ENCODE results near the gene RBFOX1.

RBFOX1 gene

DNA sequence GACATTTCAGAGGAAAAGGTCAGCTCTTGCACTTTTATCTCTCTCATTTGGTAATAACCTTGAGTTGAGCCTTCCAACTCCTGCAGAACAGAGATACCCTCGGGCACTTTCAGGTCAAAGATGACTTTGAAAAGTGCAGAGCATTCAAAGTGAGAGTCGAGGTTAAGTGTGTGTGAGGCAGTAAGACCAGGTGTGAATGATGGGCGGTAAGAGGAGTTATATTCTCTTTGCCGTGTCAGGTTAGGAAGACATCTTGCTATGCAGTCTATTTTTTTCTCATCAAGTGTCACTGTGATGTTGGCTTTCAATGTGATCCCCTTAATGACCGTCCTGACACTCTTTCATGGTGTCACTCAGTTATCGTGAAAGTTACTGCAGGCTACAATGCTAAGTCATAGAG is 248.5 kb downstream of the RBFOX1 start:
- H4K20me1 ChIP-seq (ENCODE audit: insufficient read depth, low read length, poor library complexity, severe bottlenecking): no peaks in the 10 kb centered on the region
- H3K27me3 ChIP-seq (ENCODE audit: insufficient read depth, low read length, poor library complexity, severe bottlenecking): no peaks in the 10 kb centered on the region
- no peaks in the 10 kb centered on the region for H3K79me2 ChIP-seq (ENCODE audit: insufficient read depth, low read length)
- no peak overlapping the region for H2AFZ ChIP-seq (ENCODE audit: low read length)
- no peaks in the 10 kb centered on the region for H3K36me3 ChIP-seq (ENCODE audit: insufficient read depth, low read length)
- H3K9me2 ChIP-seq (replicated peaks; ENCODE audit: low read depth, low read length): no peaks in the 10 kb centered on the region
- no peak overlapping the region for H3K9ac ChIP-seq (ENCODE audit: low read depth, low read length, poor library complexity, severe bottlenecking)
- TF ChIP-seq, protein P1, sequence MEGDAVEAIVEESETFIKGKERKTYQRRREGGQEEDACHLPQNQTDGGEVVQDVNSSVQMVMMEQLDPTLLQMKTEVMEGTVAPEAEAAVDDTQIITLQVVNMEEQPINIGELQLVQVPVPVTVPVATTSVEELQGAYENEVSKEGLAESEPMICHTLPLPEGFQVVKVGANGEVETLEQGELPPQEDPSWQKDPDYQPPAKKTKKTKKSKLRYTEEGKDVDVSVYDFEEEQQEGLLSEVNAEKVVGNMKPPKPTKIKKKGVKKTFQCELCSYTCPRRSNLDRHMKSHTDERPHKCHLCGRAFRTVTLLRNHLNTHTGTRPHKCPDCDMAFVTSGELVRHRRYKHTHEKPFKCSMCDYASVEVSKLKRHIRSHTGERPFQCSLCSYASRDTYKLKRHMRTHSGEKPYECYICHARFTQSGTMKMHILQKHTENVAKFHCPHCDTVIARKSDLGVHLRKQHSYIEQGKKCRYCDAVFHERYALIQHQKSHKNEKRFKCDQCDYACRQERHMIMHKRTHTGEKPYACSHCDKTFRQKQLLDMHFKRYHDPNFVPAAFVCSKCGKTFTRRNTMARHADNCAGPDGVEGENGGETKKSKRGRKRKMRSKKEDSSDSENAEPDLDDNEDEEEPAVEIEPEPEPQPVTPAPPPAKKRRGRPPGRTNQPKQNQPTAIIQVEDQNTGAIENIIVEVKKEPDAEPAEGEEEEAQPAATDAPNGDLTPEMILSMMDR (conservative IDR thresholded peaks at IDR 0.05; ENCODE audit: low read length): no peak
- no peak for TF ChIP-seq EZH2phosphoT487 (IDR thresholded peaks at IDR 0.05; ENCODE audit: borderline replicate concordance)
- no peak overlapping the region for H3K4me3 ChIP-seq (ENCODE audit: low read length, poor library complexity, severe bottlenecking)
- H3K4me1 ChIP-seq (ENCODE audit: insufficient read depth, low read length, poor library complexity, severe bottlenecking): no peaks in the 10 kb centered on the region
- no peak overlapping the region for H3K4me2 ChIP-seq (ENCODE audit: low read depth, low read length, poor library complexity, severe bottlenecking)
- no peaks in the 10 kb centered on the region for H3K9me3 ChIP-seq (ENCODE audit: insufficient read depth, low read depth, low read length)
- no peaks in the 10 kb centered on the region for H3F3A ChIP-seq (ENCODE audit: low read depth)

DNA sequence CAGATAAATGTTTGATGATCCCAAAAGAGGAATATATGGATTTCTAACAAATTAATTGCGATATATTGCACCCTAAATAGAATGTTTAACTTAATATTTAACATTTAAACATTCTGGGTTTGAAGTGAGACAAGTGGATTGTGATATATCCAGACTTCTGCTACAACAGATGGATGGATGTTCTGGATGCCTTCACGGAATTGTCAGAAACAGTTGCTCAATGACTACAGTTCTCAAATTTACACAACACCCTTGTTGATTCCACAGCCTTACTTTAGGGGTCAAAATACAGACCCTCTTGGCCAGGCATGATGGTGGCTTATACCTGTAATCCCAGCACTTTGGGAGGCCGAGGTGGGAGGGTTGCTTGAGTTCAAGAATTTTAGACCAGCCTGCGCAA is 250.8 kb downstream of the RBFOX1 start:
- Histone ChIP-seq H3K9ac (ENCODE audit: low read depth, low read length, poor library complexity, severe bottlenecking) (no peak overlapping the region), H3K4me3 (ENCODE audit: low read length, poor library complexity, severe bottlenecking) (no peak overlapping the region), H3K4me1 (ENCODE audit: insufficient read depth, low read length, poor library complexity, severe bottlenecking) (no peaks in the 10 kb centered on the region), H3K4me2 (ENCODE audit: low read depth, low read length, poor library complexity, severe bottlenecking) (no peak overlapping the region), H4K20me1 (ENCODE audit: insufficient read depth, low read length, poor library complexity, severe bottlenecking) (no peaks in the 10 kb centered on the region), H3K79me2 (ENCODE audit: insufficient read depth, low read length) (no peaks in the 10 kb centered on the region), H3K27me3 (ENCODE audit: insufficient read depth, low read length, poor library complexity, severe bottlenecking) (no peaks in the 10 kb centered on the region), H3K9me2 (replicated peaks; ENCODE audit: low read depth, low read length) (no peaks in the 10 kb centered on the region), H2AFZ (ENCODE audit: low read length) (no peak overlapping the region), H3K9me3 (ENCODE audit: insufficient read depth, low read depth, low read length) (no peaks in the 10 kb centered on the region), H3F3A (ENCODE audit: low read depth) (no peaks in the 10 kb centered on the region), H3K36me3 (ENCODE audit: insufficient read depth, low read length) (no peaks in the 10 kb centered on the region)
- TF ChIP-seq, protein P1 (conservative IDR thresholded peaks at IDR 0.05; ENCODE audit: low read length): no peak
- no peak for TF ChIP-seq EZH2phosphoT487 (IDR thresholded peaks at IDR 0.05; ENCODE audit: borderline replicate concordance)

DNA sequence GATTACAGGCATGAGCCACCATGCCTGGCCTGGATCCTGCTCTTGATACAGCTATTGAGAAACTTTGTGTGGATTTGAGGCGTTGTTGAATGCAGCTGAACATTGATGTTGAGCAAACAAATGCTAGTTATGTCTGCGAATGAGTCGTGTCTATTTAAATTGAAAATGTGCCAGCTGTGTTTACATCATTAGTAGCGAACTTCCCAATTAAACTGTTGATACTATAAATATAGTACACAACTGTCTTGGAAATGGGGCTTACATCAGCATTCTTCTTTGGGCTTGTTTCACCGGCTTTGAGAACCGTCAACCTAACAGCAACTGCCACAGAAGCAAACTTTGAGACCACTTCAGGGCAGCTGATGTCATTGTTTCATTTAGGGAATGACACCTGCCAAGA is 251.9 kb downstream of the RBFOX1 start:
- Histone ChIP-seq H3K4me2 (ENCODE audit: low read depth, low read length, poor library complexity, severe bottlenecking) (no peak overlapping the region), H3K9me2 (replicated peaks; ENCODE audit: low read depth, low read length) (no peaks in the 10 kb centered on the region), H3F3A (ENCODE audit: low read depth) (no peaks in the 10 kb centered on the region), H4K20me1 (ENCODE audit: insufficient read depth, low read length, poor library complexity, severe bottlenecking) (no peaks in the 10 kb centered on the region), H3K4me3 (ENCODE audit: low read length, poor library complexity, severe bottlenecking) (no peak overlapping the region), H3K27me3 (ENCODE audit: insufficient read depth, low read length, poor library complexity, severe bottlenecking) (no peaks in the 10 kb centered on the region), H2AFZ (ENCODE audit: low read length) (no peak overlapping the region), H3K9ac (ENCODE audit: low read depth, low read length, poor library complexity, severe bottlenecking) (no peak overlapping the region), H3K9me3 (ENCODE audit: insufficient read depth, low read depth, low read length) (no peaks in the 10 kb centered on the region), H3K79me2 (ENCODE audit: insufficient read depth, low read length) (no peaks in the 10 kb centered on the region), H3K36me3 (ENCODE audit: insufficient read depth, low read length) (no peaks in the 10 kb centered on the region), H3K4me1 (ENCODE audit: insufficient read depth, low read length, poor library complexity, severe bottlenecking) (no peaks in the 10 kb centered on the region)
- TF ChIP-seq EZH2phosphoT487 (IDR thresholded peaks at IDR 0.05; ENCODE audit: borderline replicate concordance): no peak
- TF ChIP-seq, protein P1 (conservative IDR thresholded peaks at IDR 0.05; ENCODE audit: low read length): no peak
